Activated T-cell treated with anti-CD3 and anti-CD28 coated beads for 24 hours (primary cell): ENCODE measurements around the gene RALGAPB.

Source experiments
- DNase-seq: peaks from one replicate; pipeline ENCODE4 v3.0.0-alpha.2; 2020; ENCODE audit warnings: low read depth

RALGAPB gene

DNA sequence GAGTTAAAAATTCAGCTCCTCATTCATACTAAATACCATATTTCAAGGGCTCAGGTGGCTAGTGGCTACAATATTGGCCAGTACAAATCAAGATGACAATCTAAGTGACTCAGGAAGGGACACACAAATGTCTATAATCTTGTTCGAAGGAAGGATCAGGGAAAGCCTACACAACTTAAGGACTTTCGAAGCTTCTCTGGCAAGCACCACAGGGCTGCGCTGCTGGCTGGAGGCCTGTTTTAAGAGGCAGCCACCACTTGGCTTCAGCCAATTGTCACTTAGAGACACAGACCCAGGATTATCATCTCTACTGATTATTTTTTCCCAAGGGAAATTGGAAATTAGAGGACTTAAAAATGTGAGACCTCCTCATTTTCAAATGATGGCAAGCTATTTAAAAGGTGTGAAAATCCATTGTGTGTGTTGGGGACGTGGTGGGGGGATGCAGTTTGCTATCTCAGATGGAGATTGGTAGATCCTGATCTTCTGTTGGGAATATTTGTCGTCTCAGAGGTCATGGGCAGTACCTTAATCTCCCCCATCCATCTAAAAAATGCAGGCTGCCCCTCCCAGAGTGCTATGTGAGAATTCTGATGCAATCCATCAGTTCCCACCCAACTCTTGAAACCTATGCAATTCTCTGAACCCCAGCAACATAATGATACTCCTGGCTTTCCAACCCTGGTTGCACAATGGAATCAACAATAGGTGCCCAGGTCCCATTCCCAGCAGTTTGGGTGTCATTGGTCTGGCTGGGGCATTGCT lies 140.3 kb downstream of the RALGAPB start:
- DNase-seq: no peak

- DNase-seq: no peak
These were observed 142.6 kb downstream of the RALGAPB start for GRCh38 chr20:38615283-38615682.

DNA sequence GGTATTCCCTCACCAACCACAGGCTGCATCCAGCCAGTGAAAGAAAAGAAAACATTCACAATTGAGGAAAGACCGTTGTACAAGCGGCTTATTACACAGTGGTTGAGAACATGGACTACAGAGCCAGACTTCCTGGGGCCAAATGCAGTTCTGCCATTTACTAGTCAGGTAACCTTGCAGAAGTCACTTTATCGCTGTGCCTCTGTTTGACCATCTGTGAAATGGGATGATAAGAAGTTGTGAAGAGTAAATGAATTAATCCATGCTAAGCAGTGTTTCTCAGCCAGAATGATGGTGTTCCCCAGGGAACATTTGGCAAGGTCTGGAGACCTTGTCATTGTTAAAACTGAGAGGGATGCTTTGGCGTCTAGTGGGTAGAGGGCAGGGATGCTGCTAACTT lies 143.8 kb downstream of the RALGAPB start:
- no peak for DNase-seq

DNA sequence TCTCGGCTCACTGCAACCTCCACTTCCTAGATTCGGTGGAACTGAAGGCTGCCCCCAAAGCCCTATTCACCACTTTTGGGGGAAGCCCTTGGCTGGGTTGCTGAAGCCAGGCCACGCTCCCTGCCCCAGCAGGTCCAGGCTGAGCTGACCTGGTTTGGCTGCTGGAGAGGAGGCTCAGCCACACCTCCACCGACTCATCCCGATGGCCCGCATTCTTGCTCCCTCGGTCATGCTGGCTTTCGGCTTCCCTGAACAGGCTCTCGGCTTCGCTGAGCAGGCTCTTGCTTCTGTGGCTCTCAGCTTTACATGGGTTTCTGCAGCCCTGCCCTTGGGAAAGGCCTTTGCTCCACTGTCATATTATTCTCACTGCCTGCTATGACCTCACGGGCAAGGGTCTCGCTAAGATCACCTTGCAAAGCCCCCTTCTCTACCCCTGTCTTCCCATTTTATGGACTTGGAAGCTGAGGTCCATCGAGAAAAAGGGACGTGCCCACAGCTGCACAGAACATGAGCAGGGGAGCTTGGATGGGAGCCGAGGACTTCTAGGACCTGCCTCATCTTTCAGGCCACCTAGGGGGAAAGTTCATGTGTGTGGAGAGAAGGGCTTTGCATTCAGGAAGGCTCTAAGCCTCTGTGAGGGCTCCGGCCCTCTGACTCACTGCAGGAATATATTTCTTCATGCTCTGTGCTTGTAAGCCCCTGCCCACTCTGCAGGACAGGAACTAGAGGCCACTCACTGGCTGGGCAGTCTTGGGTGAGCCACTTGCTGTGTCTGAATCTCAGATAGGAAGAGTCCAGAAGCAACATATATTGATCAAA lies 144.6 kb downstream of the RALGAPB start:
- no peak for DNase-seq

DNA sequence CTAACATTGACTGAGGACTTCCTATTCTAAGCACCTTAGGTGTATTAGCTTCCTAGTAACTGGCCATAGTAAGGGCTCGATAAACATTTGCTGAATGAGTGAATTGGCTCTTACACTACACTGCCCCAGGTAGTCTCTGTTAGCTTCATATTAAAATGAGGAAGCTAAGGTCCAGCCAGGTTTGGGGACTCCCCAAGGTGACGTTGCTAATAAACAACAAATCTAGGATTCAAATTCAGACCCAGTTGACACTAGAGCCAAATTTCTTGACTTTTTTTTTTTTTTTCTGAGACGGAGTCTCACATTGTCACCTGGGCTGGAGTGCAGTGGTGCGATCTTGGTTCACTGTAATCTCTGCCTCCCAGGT lies 145.2 kb downstream of the RALGAPB start:
- DNase-seq: no peak

- no peak for DNase-seq
These were observed 147.8 kb downstream of the RALGAPB start for GRCh38 chr20:38620441-38620840.

- no peak for DNase-seq
These were observed 150.4 kb downstream of the RALGAPB start for GRCh38 chr20:38623061-38623460.

GRCh38 chr20:38624084-38624483 lies 151.4 kb downstream of the RALGAPB start:
- DNase-seq: no peak

DNA sequence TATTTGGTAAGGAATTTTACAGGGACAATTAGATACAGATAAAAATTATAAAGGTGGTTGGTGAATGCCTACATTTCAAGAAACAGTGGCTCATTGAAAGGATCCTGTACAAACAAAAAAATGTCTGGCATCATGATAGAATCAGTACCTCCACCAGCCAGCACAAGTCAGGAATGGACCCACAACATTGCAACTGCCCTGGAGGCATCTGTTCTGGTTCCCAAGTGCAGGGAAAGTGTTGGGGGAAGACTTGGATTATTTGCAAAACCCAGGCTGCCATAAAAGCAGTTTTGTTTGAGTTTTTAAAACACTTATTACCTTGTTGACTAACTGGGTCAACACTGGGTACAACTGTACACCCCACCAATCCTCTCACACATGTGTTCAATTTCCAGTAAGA lies 153.3 kb downstream of the RALGAPB start:
- DNase-seq: no peak

- no peak for DNase-seq
These were observed 154.4 kb downstream of the RALGAPB start for GRCh38 chr20:38626921-38627659.
